Measurements from ENCODE around the gene ZNF134. TPM values are rescaled to one million over a fixed set of nuclear protein-coding genes. Genes with fewer than 3 reads are reported as not detected.

ZNF134 gene
- 15.6 and 23.8 TPM in 2 replicates for total RNA-seq

DNA sequence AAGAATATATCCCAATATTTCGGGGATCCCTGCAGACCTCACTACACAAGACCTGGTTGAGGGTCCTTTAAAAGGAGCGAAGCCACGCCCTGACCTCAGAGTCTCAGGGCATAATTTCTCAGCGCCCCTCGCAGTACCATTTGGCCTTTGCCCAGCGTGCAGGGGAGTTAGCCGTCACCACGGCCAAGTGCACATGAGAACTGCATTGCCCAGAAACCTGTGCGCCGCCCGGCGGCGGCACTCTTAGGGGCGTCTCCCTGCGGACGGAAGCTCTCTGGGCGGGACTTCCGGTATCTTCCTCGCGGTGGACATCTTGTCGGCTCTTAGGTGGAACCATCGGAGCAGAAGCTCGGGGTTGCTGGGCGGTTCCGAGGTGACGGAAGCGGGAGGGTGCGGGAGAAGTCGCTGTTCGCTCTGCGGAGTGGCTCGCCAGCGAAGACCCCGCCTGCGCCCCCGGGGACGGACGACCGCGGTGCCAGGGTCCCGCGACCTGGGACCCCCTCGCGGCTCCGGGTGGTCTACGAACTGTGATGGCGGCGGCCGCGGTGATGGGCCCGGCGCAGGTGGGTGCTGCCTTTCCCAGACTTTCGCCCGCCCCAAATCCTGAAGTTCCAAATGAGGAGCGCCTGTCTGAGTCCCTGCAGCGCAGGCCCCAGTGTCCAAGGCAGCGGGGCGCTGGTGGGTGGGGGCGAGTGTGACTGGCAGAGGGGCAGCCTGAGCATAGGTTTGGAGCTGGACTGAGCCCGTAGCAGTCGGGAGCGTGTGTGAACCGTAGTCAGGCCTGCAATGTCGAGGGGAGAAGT is at the start of gene ZNF134:
Gene ZNF134 (plus strand): TSS at position 302 of the 803 bp plus-strand sequence. CDS start 5,227 bp downstream, outside the sequence.
- DNase-seq (ENCODE audit: low read depth): peak; percentile 87

DNA sequence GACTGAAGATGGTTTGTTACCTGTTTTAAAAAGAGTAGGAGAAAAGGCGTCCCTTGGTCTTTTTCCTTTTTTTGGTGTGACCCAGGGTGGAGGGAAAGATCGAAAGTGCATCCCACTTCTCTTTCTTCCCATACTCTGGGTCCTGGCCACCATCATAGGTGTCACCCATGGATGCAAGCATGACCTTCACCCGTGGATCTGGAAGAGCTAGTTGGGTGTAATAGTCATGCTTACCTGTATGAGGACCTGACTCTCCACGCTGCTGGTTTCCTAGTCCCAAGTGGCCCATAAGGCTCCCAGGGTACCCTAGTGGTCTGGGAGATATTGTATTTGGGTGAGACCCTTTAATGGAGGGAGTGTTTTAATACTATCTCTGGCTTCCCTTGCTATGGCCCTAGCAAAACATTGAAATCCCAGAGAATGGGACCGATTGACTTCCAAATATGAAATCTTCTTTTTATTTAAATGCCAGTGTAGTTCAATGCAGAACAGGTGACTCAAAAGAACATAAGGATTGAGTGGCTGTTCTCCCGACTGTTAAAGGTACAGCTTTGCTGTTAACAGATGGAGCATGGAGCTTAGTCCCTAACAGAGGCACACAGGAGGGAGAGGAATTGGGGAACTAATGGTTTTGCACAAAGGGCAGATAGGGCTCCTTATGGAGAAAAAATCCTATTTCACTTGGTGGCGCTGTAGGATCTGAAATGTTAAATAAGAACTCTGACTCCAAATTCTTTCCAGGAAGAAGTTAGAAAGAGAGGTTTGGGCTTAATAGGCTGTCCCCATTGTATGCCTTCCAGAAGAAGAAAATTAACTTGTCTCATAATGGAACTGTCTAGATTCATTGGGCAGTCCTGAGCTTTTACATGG is 47.4 kb upstream of the ZNF134 start:
- DNase-seq (ENCODE audit: low read depth): no peak

DNA sequence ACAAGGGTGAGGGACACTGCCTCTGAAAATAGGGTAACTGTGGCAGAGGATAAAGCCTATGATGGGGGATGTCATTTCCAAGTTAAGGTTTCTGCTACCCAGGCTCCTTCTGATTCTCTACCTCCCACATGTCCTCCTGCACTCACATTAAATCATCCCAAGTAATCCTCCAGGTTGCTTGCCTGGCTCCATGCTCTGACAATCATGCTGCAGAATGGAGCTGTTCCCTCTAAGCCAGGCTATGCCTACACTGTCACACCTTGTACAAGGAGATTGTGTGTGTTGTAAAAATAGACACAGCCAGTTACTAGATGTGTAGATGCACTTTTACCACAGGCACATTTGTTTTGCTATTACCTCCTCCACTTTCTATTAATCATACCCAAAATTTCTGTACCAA is 43.3 kb upstream of the ZNF134 start:
- no peak for DNase-seq (ENCODE audit: low read depth)

DNA sequence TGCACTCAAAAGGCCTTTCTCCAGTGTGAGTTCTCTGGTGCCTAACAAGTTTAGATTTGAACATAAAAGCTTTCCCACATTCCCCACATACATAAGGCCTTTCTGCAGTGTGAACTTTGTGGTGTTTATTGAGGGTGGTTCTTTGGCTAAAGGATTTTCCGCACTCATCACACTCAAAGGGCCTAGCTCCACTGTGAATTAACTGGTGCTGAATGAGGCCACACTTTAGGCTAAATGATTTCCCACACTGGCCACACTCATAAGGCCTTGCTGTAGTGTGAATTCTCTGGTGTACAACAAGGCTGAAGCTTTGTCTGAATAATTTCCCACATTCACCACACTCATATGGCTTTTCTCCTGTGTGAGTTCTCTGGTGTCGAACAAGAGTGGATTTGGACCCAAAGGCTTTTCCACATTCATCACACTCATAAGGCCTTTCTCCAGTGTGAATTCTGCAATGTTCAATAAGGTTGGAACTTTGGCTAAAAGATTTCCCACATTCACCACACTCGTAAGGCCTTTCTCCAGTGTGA is 41.6 kb upstream of the ZNF134 start:
- no peak for DNase-seq (ENCODE audit: low read depth)

DNA sequence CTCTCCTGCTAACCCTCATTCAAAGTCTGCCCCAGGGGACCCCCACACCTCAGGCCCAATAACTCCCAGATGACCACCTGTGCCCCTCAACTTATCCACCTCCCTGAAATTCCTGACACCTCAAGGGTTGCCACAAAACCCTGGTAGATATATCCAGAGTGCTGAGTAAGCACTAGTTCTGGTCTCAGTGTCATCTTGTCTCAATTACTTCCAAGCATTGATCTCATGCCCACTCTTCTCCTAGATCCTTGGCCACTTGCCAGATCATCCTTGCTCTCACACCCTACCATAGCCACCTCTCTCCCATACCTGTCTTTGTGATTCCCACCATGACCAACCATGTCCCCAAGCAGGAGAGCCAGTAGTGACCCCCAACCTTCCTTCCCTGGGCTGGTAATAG is 37.4 kb upstream of the ZNF134 start:
- no peak for DNase-seq (ENCODE audit: low read depth)

DNA sequence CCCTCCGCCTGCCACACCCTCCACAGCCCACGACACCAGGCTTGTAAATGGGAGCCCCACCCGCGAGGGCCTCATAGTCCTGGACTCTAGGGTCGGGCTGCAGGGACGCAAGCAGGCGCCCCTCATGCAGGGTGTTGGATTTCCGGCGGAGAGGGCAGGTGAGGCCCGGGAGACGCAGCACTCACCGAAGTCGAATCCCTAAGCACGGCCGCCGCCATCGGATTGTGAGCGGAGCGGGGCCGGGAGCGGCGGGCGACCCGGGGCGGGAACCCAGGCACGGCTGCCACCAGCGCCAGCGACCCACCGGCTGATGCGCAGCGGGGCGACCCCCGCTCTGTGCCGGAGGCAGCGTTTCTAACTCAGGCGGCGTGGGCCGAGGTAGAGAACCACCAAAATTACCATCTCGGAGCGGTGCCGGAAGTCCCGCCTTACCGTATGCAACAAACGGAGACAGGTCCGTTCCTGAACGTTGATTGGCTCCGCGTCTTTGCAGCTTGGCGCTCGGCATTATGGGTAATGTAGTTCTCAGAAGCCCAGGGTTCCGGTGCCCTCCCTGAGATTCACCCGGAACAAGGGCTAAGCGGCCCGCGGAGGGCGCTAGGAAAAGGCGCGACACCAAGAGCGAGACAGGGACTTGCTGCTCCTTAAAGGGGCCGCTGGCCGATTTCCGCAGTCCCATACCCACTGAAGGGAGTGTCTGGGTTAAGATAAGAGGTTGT is 35.4 kb upstream of the ZNF134 start, which contains the start of gene ZNF416:
Gene ZNF416 (minus strand): TSS at position 425 of the 719 bp plus-strand sequence. CDS start 207 bp downstream, at position 218.
- DNase-seq (ENCODE audit: low read depth): peak; percentile 97

DNA sequence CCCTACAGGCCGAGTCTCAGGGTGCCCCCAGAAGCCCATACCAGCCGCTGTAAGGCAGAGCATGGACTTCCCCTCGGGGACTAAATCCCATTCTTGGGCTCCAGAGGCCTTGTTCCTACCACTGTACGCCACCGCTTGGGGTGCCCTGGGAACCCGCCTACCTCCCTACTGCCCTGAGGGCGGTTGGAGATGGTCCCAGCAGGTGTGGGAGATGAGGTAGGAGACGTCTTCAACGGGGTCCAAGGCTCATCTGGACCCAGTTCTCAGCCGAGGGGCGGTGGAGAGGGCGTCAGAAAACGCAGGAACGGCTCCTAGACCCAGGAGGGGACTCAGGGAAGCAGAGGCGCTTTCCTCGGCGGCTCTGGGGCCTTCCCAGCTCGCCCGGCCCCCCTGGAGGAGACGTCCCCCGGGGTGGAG is 30.9 kb upstream of the ZNF134 start:
- no peak for DNase-seq (ENCODE audit: low read depth)

DNA sequence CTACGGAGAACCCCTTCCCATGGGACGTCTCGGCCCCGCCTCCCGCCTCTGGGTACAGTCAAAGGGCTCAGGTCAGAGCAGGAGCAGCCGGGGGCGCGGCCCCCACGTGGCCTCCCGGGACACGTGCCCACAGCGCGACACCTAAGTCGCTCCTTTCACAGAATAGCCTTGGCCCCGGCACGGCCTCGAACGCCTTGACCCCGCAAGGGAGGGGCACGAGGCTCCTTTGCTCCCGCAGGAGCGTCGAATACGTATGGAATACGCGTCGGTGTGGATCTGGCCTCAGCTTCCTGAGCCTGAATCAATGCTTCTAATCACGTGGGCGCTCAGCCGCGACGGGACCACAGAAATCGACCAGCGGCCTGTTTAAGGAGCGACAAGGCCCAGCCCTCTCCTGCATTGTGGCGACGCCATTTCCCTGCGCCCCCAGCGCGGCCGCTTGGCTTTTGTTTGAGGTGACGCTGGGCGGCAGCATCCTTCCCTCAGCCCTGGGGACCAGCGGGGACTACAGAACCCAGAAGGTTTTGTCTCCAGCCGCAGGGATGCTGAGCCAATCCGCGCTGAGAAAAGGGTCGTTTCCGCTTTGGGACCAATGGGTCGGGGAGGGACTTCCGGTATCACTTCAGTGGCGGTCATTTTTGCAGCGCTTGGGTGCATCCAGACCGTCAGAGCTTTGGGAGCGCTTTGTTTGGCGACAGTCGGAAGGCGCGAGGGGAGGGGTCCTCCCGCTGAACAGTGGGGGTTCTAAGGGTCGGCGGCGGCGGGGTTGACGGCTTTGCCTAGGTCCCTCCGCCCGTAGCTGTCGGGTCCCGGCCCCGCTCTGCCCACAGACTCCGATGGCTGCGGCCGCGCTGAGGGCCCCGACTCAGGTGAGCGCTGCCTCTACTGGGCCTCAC is 30.3 kb upstream of the ZNF134 start, which contains the start of gene ZIK1:
Gene ZIK1 (plus strand): TSS at position 625 of the 896 bp plus-strand sequence. CDS start 212 bp downstream, at position 837.
- peak; percentile 85 for DNase-seq (ENCODE audit: low read depth)

DNA sequence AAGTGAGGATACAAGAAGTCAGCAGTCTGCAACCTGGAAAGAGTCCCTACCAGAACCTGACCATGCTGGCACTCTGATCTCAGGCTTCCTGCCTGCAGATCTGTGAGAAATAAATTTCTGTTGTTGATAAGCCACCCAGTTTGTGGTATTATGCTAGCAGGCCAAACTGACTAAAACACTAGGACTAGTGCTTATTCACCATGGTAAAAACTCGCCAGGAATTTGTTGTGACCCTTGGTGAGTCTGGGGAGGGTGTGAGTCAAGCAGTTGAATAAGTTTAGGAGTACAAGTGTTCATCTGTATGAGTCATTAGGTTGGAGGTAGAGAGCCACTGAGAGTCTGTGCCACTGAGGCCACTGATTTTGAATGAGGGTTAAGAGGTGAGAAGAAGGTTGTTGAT is 26.5 kb upstream of the ZNF134 start:
- DNase-seq (ENCODE audit: low read depth): no peak

DNA sequence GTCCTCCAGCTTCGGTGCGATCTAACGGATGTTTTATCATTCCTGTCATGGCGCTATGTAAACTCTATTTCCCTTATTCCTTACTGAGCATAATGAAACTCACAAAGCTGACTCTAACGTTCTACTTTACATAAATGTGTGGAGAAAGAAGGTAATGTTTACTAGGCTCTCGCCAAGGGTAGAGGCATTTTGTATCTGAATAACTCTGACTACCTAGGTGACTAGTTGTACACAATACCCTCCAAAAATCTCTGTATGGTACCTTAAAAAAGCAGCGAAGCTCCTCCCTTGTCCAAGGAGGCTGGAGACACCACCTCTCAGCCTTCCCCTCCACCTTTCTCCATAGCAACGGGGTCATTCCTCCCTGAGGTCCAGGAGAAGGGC is 14.7 kb upstream of the ZNF134 start:
- DNase-seq (ENCODE audit: low read depth): no peak

DNA sequence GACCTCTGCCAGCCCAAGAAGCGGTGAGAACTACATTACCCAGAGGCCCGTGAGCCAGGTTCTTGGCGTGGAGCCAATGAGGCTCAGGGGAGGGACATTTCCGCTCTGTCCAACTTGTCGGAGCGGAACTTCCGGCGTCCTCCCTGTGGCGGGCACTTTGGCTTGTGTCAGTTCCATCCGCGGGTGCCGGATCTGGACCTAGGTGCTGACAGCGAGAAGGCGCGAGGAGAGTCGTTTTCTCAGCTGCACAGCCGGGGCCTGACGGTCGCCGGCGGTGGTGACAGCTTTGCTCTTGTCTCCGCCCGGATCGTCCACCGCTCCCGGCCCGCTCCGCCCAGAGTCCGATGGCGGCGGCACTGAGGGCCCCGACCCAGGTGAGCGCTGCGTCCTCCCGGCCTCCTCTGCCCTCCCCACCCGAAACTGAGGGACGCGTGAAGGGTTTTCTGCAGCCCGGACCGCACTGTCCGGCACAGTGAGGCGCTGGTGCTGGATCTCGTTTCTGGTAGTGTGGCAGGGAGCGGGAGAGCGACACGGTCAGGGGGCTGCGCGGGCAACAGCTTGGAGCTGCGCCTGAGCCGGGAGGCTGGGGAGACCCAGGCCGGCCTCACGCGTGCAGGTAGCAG is 14.2 kb upstream of the ZNF134 start, which contains the start of gene ZNF530:
Gene ZNF530 (plus strand): TSS at position 125 of the 623 bp plus-strand sequence. CDS start 4,461 bp downstream, outside the sequence.
- DNase-seq (ENCODE audit: low read depth): peak; percentile 81

DNA sequence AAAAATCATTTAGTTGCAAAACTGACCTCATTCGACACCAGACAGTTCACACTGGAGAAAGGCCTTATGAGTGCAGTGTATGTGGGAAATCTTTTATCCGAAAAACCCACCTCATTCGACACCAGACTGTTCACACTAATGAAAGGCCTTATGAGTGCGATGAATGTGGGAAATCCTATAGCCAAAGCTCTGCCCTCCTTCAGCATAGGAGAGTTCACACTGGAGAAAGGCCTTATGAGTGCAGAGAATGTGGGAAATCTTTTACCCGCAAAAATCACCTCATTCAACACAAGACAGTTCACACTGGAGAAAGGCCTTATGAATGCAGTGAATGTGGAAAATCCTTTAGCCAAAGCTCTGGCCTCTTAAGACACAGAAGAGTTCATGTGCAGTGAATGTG is 7.1 kb upstream of the ZNF134 start:
- DNase-seq (ENCODE audit: low read depth): no peak

DNA sequence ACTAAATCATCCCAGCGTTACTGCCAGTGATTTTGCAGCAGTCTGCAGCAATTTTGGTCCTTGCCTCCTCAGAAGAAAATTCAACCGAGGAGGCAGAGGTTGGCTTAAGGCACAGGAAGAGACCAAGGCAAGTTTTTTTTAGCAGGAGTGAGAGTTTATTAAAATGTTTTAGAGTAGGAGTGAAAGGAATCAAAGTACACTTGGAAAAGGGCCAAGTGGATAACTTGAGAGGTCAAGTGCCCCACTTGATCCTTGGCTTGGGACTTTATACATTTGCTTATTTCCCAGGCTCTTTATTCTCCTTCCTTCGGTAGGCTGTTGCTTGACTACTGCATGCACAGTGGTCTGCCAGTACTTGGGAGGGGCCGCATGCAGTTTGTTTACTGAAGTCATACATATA is 2.9 kb upstream of the ZNF134 start:
- DNase-seq (ENCODE audit: low read depth): no peak

DNA sequence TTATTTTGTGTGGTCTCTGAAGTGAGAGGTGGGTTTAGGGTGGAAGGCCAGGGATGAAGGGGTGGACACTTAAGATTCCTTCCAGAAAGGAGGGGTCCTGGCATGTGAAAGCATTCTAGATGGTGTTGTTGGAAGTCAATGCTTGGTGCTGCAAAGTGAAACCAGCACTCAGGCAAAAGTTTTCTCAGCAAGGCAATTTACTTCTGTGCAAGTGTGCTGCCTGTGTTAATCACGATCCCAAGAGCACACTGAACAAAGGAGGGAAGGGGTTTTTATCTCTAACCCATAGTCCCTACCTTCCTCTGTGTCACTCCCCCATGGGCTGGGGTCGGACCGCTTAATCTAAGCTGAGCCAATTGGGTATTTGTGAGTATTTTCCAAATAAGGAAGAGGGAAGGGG is 1.3 kb downstream of the ZNF134 start:
- DNase-seq (ENCODE audit: low read depth): no peak

DNA sequence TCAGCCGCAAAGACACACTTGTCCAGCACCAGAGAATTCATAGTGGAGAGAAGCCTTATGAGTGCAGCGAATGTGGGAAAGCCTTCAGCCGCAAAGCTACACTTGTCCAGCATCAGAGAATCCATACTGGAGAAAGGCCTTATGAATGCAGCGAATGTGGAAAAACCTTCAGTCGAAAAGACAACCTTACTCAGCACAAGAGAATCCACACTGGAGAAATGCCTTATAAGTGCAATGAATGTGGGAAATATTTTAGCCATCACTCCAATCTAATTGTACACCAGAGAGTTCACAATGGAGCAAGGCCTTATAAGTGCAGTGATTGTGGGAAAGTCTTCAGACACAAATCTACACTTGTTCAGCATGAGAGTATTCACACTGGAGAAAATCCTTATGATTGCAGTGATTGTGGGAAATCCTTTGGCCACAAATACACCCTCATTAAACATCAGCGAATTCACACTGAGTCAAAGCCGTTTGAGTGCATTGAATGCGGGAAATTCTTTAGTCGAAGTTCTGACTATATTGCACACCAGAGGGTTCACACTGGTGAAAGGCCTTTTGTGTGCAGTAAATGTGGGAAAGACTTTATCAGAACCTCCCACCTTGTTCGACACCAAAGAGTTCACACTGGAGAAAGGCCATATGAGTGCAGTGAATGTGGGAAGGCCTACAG is 6.8 kb downstream of the ZNF134 start:
- peak; percentile 11 for DNase-seq (ENCODE audit: low read depth)

DNA sequence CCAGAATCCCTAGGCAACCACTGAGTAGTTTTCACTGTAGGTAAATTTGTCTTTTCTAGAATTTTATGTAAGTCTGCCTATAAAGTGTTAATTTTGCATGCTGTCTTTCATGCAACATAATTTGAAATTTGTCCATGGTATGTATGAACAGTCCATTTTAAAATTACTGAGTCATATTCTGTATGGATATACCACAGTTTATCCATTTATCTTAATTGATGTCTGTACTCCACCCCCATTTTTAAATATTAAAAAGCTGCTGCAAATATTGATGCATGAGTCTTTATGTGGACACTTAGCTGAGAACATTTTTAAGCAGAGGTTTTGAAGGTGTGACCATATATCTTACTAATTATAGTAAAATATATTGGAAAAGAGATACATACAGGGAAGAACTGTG is 9.0 kb downstream of the ZNF134 start:
- no peak for DNase-seq (ENCODE audit: low read depth)

DNA sequence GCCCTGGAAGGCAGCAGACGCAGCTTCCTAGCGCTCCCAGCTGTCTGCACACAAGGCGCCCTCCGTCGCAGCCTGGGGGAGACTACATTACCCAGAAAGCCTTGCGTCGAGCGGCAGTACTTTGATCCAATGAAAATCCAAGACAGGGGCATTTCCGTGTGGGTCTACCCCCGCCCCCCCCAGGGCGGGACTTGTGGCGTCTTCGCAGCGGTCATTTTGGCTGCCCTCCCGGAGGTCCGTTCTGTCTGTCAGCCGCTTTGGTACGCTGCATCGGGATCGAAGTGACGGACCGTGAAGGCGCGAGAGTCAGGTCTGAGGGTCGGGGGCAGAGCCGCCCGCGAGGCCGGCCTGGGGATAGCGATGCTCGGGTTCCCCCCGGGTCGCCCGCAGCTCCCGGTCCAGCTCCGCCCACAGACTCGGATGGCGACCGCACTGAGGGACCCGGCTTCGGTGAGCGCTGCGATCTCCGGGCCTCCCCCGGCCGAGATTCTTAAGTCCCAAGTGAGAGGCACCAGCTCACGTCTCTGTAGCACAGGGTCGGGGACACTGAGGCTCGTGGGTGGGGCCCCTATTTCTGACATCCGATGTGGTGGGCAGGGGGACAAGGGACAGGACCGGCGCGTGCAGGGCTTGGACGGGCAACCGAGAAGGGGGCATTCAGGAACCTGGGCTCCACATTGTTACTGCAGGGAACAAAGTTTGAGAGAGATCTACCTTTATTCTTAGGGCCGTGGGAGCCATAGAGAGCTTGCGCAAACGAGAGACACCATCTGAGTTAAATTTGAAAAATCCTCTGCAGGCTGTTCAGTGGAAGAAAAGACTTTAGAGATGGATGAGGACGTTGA is 19.2 kb downstream of the ZNF134 start, which contains the start of gene ZNF211:
Gene ZNF211 (plus strand): TSS at position 182 of the 845 bp plus-strand sequence. CDS start 179 bp downstream, at position 361.
- DNase-seq (ENCODE audit: low read depth): peak; percentile 88

DNA sequence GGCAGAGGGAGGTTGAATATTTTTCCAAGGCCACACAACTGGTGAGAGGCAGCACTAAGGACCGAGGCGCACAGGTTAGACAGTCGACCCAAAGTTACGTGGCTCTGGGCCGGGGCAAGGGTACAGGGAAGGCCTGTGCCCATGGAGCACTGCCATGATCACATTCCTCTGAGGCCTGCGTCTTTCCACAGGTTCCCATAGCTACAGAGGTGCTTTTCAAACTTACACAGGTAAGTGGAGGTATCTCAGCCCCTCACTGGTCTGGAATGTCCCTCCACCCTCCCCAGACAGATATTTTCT is 19.7 kb downstream of the ZNF134 start:
- no peak for DNase-seq (ENCODE audit: low read depth)

DNA sequence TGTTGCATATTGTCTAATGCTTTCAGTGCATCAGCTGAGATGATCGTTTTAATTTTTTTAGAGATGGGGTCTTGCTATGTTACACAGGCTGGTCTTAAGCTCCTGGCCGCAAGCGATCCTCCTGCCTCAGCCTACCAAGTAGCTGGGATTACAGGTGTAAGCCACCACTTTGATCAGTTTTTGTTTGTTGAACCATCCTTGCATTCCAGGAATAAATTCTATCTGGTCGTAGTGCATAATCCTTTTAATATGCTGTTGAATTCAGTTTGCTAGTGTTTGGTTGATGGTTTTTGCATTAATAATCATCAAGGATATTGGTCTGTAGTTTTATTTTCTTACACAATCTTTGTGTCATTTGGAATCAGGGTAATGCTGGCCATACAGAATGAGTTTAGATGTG is 23.3 kb downstream of the ZNF134 start:
- no peak for DNase-seq (ENCODE audit: low read depth)

Data from renal cortical epithelial cell (primary cell).